ENCODE data around the gene FRMD5. TPM values are rescaled to one million over a fixed set of nuclear protein-coding genes. Genes with fewer than 3 reads are reported as not detected.

FRMD5 gene
- total RNA-seq, 1 donor from 2014 or later = 69.1 TPM

GRCh38 chr15:43998607-43999006 is 196.5 kb downstream of the FRMD5 start:
- intact Hi-C loops (cut with DNase I) = no loop called here
- no peak for DNase-seq (ENCODE audit: low spot score)

- no peak for DNase-seq (ENCODE audit: low spot score)
- intact Hi-C loops (cut with DNase I) = no loop called here
Measured at GRCh38 chr15:43991206-43991605, 203.9 kb downstream of the FRMD5 start.

GRCh38 chr15:43989938-43990337 is 205.1 kb downstream of the FRMD5 start:
- DNase-seq (ENCODE audit: low spot score) = no peak
- intact Hi-C loops (cut with DNase I) = no loop called here

- intact Hi-C loops (cut with DNase I) = no loop called here
Measured at GRCh38 chr15:43988900-43989299, 206.2 kb downstream of the FRMD5 start.

GRCh38 chr15:43987924-43988323 is 207.1 kb downstream of the FRMD5 start:
- no peak for DNase-seq (ENCODE audit: low spot score)
- intact Hi-C loops (cut with DNase I) = no loop called here

More at GRCh38 chr15:43988900-43989299, 206.2 kb downstream of the FRMD5 start:
- DNase-seq (ENCODE audit: low spot score) = no peak

GRCh38 chr15:43985976-43986680 is 208.9 kb downstream of the FRMD5 start:
- no peak for DNase-seq (ENCODE audit: low spot score)
- intact Hi-C loops (cut with DNase I) = no loop called here

GRCh38 chr15:43981576-43981975 is 213.5 kb downstream of the FRMD5 start:
- no peak for DNase-seq (ENCODE audit: low spot score)
- intact Hi-C loops (cut with DNase I) = no loop called here

GRCh38 chr15:43977072-43977884 is 217.8 kb downstream of the FRMD5 start:
- DNase-seq (ENCODE audit: low spot score) = no peak
- intact Hi-C loops (cut with DNase I) = loop anchor here (5.0 kb wide), 1 partner anchor 65 kb away; no protein-coding TSS in a partner anchor

GRCh38 chr15:43975770-43976169 is 219.3 kb downstream of the FRMD5 start:
- intact Hi-C loops (cut with DNase I) = loop anchor here (5.0 kb wide), 1 partner anchor 63 kb away; no protein-coding TSS in a partner anchor
- no peak for DNase-seq (ENCODE audit: low spot score)

- intact Hi-C loops (cut with DNase I) = loop anchor here (5.0 kb wide), 1 partner anchor 63 kb away; no protein-coding TSS in a partner anchor
- no peak for DNase-seq (ENCODE audit: low spot score)
Measured at GRCh38 chr15:43975326-43975725, 219.7 kb downstream of the FRMD5 start.

GRCh38 chr15:43974852-43975251 is 220.2 kb downstream of the FRMD5 start:
- intact Hi-C loops (cut with DNase I) = loop anchor here (5.0 kb wide), 1 partner anchor 63 kb away; no protein-coding TSS in a partner anchor
- no peak for DNase-seq (ENCODE audit: low spot score)

- DNase-seq (ENCODE audit: low spot score) = no peak
- intact Hi-C loops (cut with DNase I) = no loop called here
Measured at GRCh38 chr15:43969802-43970375, 225.2 kb downstream of the FRMD5 start.

GRCh38 chr15:43968551-43968950 is 226.5 kb downstream of the FRMD5 start:
- intact Hi-C loops (cut with DNase I) = no loop called here
- no peak for DNase-seq (ENCODE audit: low spot score)

GRCh38 chr15:43966646-43967045 is 228.4 kb downstream of the FRMD5 start:
- no peak for DNase-seq (ENCODE audit: low spot score)
- intact Hi-C loops (cut with DNase I) = no loop called here

GRCh38 chr15:43958861-43959330 is 236.2 kb downstream of the FRMD5 start:
- intact Hi-C loops (cut with DNase I) = no loop called here
- DNase-seq (ENCODE audit: low spot score) = no peak

- intact Hi-C loops (cut with DNase I) = no loop called here
- DNase-seq (ENCODE audit: low spot score) = no peak
Measured at GRCh38 chr15:43957724-43958123, 237.3 kb downstream of the FRMD5 start.

- DNase-seq (ENCODE audit: low spot score) = no peak
- intact Hi-C loops (cut with DNase I) = no loop called here
Measured at GRCh38 chr15:43955140-43955539, 239.9 kb downstream of the FRMD5 start.

GRCh38 chr15:43954181-43954621 is 240.9 kb downstream of the FRMD5 start:
- no peak for DNase-seq (ENCODE audit: low spot score)
- intact Hi-C loops (cut with DNase I) = no loop called here

GRCh38 chr15:43953402-43953801 is 241.7 kb downstream of the FRMD5 start:
- intact Hi-C loops (cut with DNase I) = no loop called here
- no peak for DNase-seq (ENCODE audit: low spot score)

GRCh38 chr15:43950531-43950930 is 244.5 kb downstream of the FRMD5 start:
- intact Hi-C loops (cut with DNase I) = no loop called here
- DNase-seq (ENCODE audit: low spot score) = no peak

Data from cardiac septum (tissue), 1 donor.